ENCODE measurements around the gene TNFAIP3. TPM values are rescaled to one million over a fixed set of nuclear protein-coding genes. Genes with fewer than 3 reads are reported as not detected.

TNFAIP3 gene
- total and polyA plus RNA-seq, 2 of the 8 experiments (the other 6 are each of a cell fraction or from before 2014, with no cell fraction given): 1.6 to 2.0 TPM

DNA sequence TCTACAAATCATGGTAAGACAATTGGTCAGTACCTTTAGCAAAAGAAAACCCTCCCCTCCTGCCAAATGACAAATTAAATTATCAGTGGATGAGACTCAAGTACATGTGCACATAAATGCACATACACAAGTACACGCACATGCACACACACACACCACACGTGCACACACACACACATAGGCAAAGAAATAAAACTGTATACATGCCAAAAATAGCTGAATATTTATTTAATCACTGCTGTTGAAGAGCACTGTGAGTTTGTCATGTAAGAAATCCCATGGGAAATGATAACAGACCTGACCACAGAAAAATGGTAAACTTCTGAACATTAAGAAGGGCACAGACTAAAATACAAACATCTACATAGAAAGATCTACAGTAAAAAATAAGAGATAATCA, 46.6 kb upstream of the TNFAIP3 start:
- no peaks in the 10 kb centered on the region for H3K9me3 ChIP-seq (ENCODE audit: insufficient read depth in 2 of 2, low read depth in 1 of 2, low read length in 1 of 2)
- H4K8ac ChIP-seq (ENCODE audit: extremely low read depth, insufficient read depth, low read length): no peak overlapping the region
- no peak overlapping the region for H3K4me2 ChIP-seq (ENCODE audit: insufficient read depth in 1 of 2, low read depth in 2 of 2, low read length in 2 of 2)
- H3K23ac ChIP-seq (ENCODE audit: insufficient read length): no peak overlapping the region
- H2BK5ac ChIP-seq (ENCODE audit: low read depth, low read length): no peak overlapping the region
- CTCF ChIA-PET (ENCODE audit: partially characterized antibody): no interaction called here
- H3K27ac ChIP-seq (ENCODE audit: low read depth, low read length): no peak overlapping the region
- no peaks in the 10 kb centered on the region for H3K23me2 ChIP-seq (ENCODE audit: low read depth, low read length)
- H3K4me3 ChIP-seq (ENCODE audit: extremely low read depth in 1 of 4, insufficient read depth in 2 of 4, low read depth in 3 of 4, low read length in 4 of 4): no peak overlapping the region
- no peak overlapping the region for H2BK15ac ChIP-seq (ENCODE audit: low read length)
- no peaks in the 10 kb centered on the region for H3K27me3 ChIP-seq (replicated peaks in 1 of 4; ENCODE audit: control insufficient read depth in 3 of 4, extremely low read depth in 1 of 4, insufficient read depth in 3 of 4, low read length in 3 of 4)
- H2AK5ac ChIP-seq (ENCODE audit: low read depth, low read length): no peak overlapping the region
- POLR2A ChIA-PET (ENCODE audit: partially characterized antibody): no interaction called here
- WGBS, 2 experiments (ENCODE audit: extremely low coverage in 1 of 2, insufficient coverage in 1 of 2, insufficient read length in 1 of 2, insufficient replicate concordance in 2 of 2, low coverage in 1 of 2, low lambda C conversion rate in 2 of 2, missing lambda C conversion rate in 1 of 2): 91% methylated on average over 2 of the region's 2 CpGs; no CpG with 5 or more reads in 1 of the 2 experiments
- no peak overlapping the region for H3K18ac ChIP-seq (ENCODE audit: extremely low read depth, low read length)
- no peak overlapping the region for H3K4ac ChIP-seq (replicated peaks; ENCODE audit: insufficient read length, low read depth, low read length)
- H3K56ac ChIP-seq (replicated peaks; ENCODE audit: insufficient read length, low read depth, low read length): no peak overlapping the region
- no peaks in the 10 kb centered on the region for H3K4me1 ChIP-seq (replicated peaks in 1 of 4; ENCODE audit: control insufficient read depth in 3 of 4, insufficient read depth in 4 of 4, low read length in 3 of 4)
- no peak overlapping the region for H3K14ac ChIP-seq (ENCODE audit: insufficient read length)
- no peak overlapping the region for H4K5ac ChIP-seq (ENCODE audit: insufficient read length, low read depth, low read length)
- DNase-seq (ENCODE audit: low read depth in 1 of 2, low spot score in 2 of 2): no peak
- H2AFZ ChIP-seq (ENCODE audit: low read length): no peak overlapping the region
- H3K9ac ChIP-seq (replicated peaks in 1 of 4; ENCODE audit: extremely low read depth in 1 of 4, low read depth in 3 of 4, low read length in 3 of 4): no peak overlapping the region
- H4K91ac ChIP-seq (replicated peaks; ENCODE audit: insufficient read length, low read length): no peak overlapping the region
- no peaks in the 10 kb centered on the region for H3K79me1 ChIP-seq (ENCODE audit: low read depth, low read length)
- no peaks in the 10 kb centered on the region for H3K79me2 ChIP-seq (ENCODE audit: control insufficient read depth in 1 of 2, insufficient read depth in 2 of 2, low read length in 2 of 2)
- no peak overlapping the region for H2BK12ac ChIP-seq (ENCODE audit: low read depth, low read length)
- no peak overlapping the region for H2BK20ac ChIP-seq (ENCODE audit: low read length)
- H2BK120ac ChIP-seq (replicated peaks; ENCODE audit: low read depth, low read length): no peak overlapping the region
- no peaks in the 10 kb centered on the region for H3K36me3 ChIP-seq (ENCODE audit: control insufficient read depth in 2 of 4, insufficient read depth in 4 of 4, low read length in 3 of 4)
- H4K20me1 ChIP-seq (replicated peaks in 1 of 2; ENCODE audit: control insufficient read depth in 1 of 2, insufficient read depth in 2 of 2, low read length in 2 of 2): no peaks in the 10 kb centered on the region
- no peak for FAIRE-seq
- no peak for TF ChIP-seq NANOG (IDR thresholded peaks at IDR 0.05; ENCODE audit: insufficient read depth, low read depth, low read length, poor library complexity, severe bottlenecking)
- TF ChIP-seq RNF2 (IDR thresholded peaks at IDR 0.05; ENCODE audit: borderline replicate concordance, low read depth, low read length, missing control alignments, poor library complexity, severe bottlenecking): no peak
- TF ChIP-seq TEAD4 (IDR thresholded peaks at IDR 0.05; ENCODE audit: low read depth, low read length): no peak
- no peak for TF ChIP-seq KDM1A (IDR thresholded peaks at IDR 0.05; ENCODE audit: borderline replicate concordance, low read length)
- no peak for TF ChIP-seq YY1 (IDR thresholded peaks at IDR 0.05; ENCODE audit: low read depth, low read length)
- TF ChIP-seq TAF1 (IDR thresholded peaks at IDR 0.05; ENCODE audit: low read depth, low read length): no peak
- no peak for TF ChIP-seq GABPA (IDR thresholded peaks at IDR 0.05; ENCODE audit: borderline replicate concordance, insufficient read depth, low read length)
- no peak for TF ChIP-seq SP1 (IDR thresholded peaks at IDR 0.05; ENCODE audit: low read depth, low read length)
- no peak for TF ChIP-seq SIN3A (conservative IDR thresholded peaks at IDR 0.05 in 1 of 2, IDR thresholded peaks at IDR 0.05 in 1 of 2; ENCODE audit: low read depth in 1 of 2, low read length in 2 of 2)
- TF ChIP-seq CREB1 (IDR thresholded peaks at IDR 0.05): no peak
- TF ChIP-seq RXRA (IDR thresholded peaks at IDR 0.05; ENCODE audit: insufficient read depth, low read depth, low read length): no peak
- no peak for TF ChIP-seq SP4 (IDR thresholded peaks at IDR 0.05; ENCODE audit: low read length)
- no peak for TF ChIP-seq ASH2L (IDR thresholded peaks at IDR 0.05; ENCODE audit: low read length)
- no peak for TF ChIP-seq SIX5 (IDR thresholded peaks at IDR 0.05; ENCODE audit: low read depth, low read length)
- TF ChIP-seq CBX8 (IDR thresholded peaks at IDR 0.05; ENCODE audit: borderline replicate concordance, low read depth, low read length): no peak
- TF ChIP-seq SRF (IDR thresholded peaks at IDR 0.05; ENCODE audit: low read depth, low read length): no peak
